ENCODE results near the gene CENPW. TPM values are rescaled to one million over a fixed set of nuclear protein-coding genes. Genes with fewer than 3 reads are reported as not detected.

CENPW gene
- polyA plus RNA-seq, 2 donors: 28.8 to 62.3 TPM

- WGBS, 2 donors: 82 to 84% methylated on average over 1 of the region's 1 CpG
- no peaks in the 10 kb centered on the region for H3K4me1 ChIP-seq (ENCODE audit: control insufficient read depth in 2 of 2, insufficient read depth in 2 of 2, low read length in 1 of 2)
- no peak overlapping the region for H3K27ac ChIP-seq (ENCODE audit: low read depth in 2 of 2, low read length in 1 of 2)
- no peaks in the 10 kb centered on the region for H3K9me3 ChIP-seq (ENCODE audit: control insufficient read depth in 2 of 2, insufficient read depth in 1 of 2, low read depth in 1 of 2, low read length in 1 of 2)
- H3K36me3 ChIP-seq (ENCODE audit: control insufficient read depth in 2 of 2, insufficient read depth in 2 of 2, low read length in 1 of 2): no peaks in the 10 kb centered on the region
- no peaks in the 10 kb centered on the region for H3K27me3 ChIP-seq (ENCODE audit: control insufficient read depth in 1 of 2, insufficient read depth in 2 of 2, low read length in 2 of 2)
- H3K4me3 ChIP-seq (ENCODE audit: low read depth in 1 of 2, low read length in 2 of 2): no peak overlapping the region
These were observed 21.1 kb upstream of the CENPW start for GRCh38 chr6:126318797-126319196.

DNA sequence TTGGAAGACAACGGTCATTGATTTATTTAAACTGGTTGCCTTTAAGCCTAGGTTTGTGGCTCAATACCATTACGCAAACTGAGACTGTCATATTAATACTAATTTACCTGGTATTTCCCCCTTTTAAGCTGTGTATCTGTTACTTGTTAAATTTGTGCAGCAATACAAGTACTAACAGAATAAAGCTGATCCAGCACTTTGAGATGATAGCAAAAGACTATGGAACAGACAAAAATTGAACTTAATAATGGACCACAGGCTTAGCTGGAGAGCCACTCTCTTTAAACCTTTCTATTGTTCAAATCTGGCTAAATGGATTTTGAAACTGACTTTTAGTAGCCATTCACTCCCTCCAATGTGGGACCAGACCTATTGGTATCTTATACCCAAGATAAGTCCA, 6.2 kb upstream of the CENPW start:
- no peaks in the 10 kb centered on the region for H3K36me3 ChIP-seq (ENCODE audit: control insufficient read depth in 2 of 2, insufficient read depth in 2 of 2, low read length in 1 of 2)
- 91 to 94% methylated on average over 2 of the region's 2 CpGs for WGBS, 2 donors
- H3K4me1 ChIP-seq (ENCODE audit: control insufficient read depth in 2 of 2, insufficient read depth in 2 of 2, low read length in 1 of 2): no peaks in the 10 kb centered on the region
- H3K27me3 ChIP-seq (ENCODE audit: control insufficient read depth in 1 of 2, insufficient read depth in 2 of 2, low read length in 2 of 2): no peaks in the 10 kb centered on the region
- H3K27ac ChIP-seq (ENCODE audit: low read depth in 2 of 2, low read length in 1 of 2): no peak overlapping the region
- H3K4me3 ChIP-seq (ENCODE audit: low read depth in 1 of 2, low read length in 2 of 2): no peak overlapping the region
- no peaks in the 10 kb centered on the region for H3K9me3 ChIP-seq (ENCODE audit: control insufficient read depth in 2 of 2, insufficient read depth in 1 of 2, low read depth in 1 of 2, low read length in 1 of 2)

DNA sequence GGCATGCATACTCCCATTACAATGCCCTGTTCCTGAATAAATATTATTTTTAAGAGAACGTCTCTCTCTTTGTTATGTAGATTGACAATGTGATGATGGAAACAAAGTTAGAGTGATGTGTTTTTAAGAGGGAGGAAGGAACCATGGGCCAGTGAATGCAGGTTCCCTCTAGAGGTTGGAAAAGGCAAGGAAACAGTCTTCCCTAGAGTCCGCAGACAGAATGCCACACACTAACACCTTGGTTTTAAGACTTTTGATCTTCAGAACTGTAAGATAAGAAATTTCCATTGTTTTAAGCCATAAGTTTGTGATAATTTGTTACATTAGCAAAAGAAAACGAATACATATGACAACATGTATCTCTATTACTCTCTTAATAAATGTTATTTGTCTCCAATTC, 4.7 kb upstream of the CENPW start:
- no peaks in the 10 kb centered on the region for H3K4me1 ChIP-seq (ENCODE audit: control insufficient read depth in 2 of 2, insufficient read depth in 2 of 2, low read length in 1 of 2)
- 60 to 66% methylated on average over 3 of the region's 3 CpGs for WGBS, 2 donors
- no peaks in the 10 kb centered on the region for H3K36me3 ChIP-seq (ENCODE audit: control insufficient read depth in 2 of 2, insufficient read depth in 2 of 2, low read length in 1 of 2)
- H3K4me3 ChIP-seq (ENCODE audit: low read depth in 1 of 2, low read length in 2 of 2): no peak overlapping the region
- H3K27ac ChIP-seq (ENCODE audit: low read depth in 2 of 2, low read length in 1 of 2): no peak overlapping the region
- H3K9me3 ChIP-seq (ENCODE audit: control insufficient read depth in 2 of 2, insufficient read depth in 1 of 2, low read depth in 1 of 2, low read length in 1 of 2): no peaks in the 10 kb centered on the region
- H3K27me3 ChIP-seq (ENCODE audit: control insufficient read depth in 1 of 2, insufficient read depth in 2 of 2, low read length in 2 of 2): no peaks in the 10 kb centered on the region

DNA sequence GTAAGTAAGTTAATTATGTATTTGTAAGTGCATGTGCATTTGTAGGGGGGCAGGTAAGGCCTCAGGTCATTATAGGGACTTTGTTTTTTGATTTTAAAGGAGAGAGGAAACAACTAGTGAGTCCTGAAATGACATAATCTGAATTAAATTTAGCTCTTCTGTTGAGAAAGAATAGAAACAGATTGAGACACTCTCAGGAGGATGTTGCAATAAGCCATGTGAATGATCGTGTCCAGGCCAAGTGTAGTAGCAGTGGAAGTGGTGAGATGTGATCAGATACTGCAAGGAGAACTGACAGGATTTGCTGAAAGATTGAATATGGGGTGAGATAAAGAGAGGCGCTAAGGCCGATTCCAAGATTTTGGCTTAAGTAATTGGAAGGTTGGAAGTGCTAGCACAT, 2.6 kb upstream of the CENPW start:
- WGBS, 2 donors: 71 to 75% methylated on average over 3 of the region's 3 CpGs
- Histone ChIP-seq H3K9me3 (ENCODE audit: control insufficient read depth in 2 of 2, insufficient read depth in 1 of 2, low read depth in 1 of 2, low read length in 1 of 2) (no peaks in the 10 kb centered on the region), H3K27ac (ENCODE audit: low read depth in 2 of 2, low read length in 1 of 2) (no peak overlapping the region), H3K4me1 (ENCODE audit: control insufficient read depth in 2 of 2, insufficient read depth in 2 of 2, low read length in 1 of 2) (no peaks in the 10 kb centered on the region), H3K27me3 (ENCODE audit: control insufficient read depth in 1 of 2, insufficient read depth in 2 of 2, low read length in 2 of 2) (no peaks in the 10 kb centered on the region), H3K4me3 (ENCODE audit: low read depth in 1 of 2, low read length in 2 of 2) (no peak overlapping the region), H3K36me3 (ENCODE audit: control insufficient read depth in 2 of 2, insufficient read depth in 2 of 2, low read length in 1 of 2) (no peaks in the 10 kb centered on the region)

GRCh38 chr6:126341126-126341525, 1.2 kb downstream of the CENPW start:
- no peaks in the 10 kb centered on the region for H3K9me3 ChIP-seq (ENCODE audit: control insufficient read depth in 2 of 2, insufficient read depth in 1 of 2, low read depth in 1 of 2, low read length in 1 of 2)
- 60 to 61% methylated on average over 3 of the region's 3 CpGs for WGBS, 2 donors
- peak overlapping the region in 1 of 2 donors; percentile 99 for H3K4me3 ChIP-seq (ENCODE audit: low read depth in 1 of 2, low read length in 2 of 2)

GRCh38 chr6:126344181-126344580, 4.3 kb downstream of the CENPW start:
- Histone ChIP-seq H3K4me1 (ENCODE audit: control insufficient read depth in 2 of 2, insufficient read depth in 2 of 2, low read length in 1 of 2) (no peaks in the 10 kb centered on the region), H3K4me3 (ENCODE audit: low read depth in 1 of 2, low read length in 2 of 2) (no peak overlapping the region), H3K36me3 (ENCODE audit: control insufficient read depth in 2 of 2, insufficient read depth in 2 of 2, low read length in 1 of 2) (no peaks in the 10 kb centered on the region), H3K27ac (ENCODE audit: low read depth in 2 of 2, low read length in 1 of 2) (no peak overlapping the region), H3K9me3 (ENCODE audit: control insufficient read depth in 2 of 2, insufficient read depth in 1 of 2, low read depth in 1 of 2, low read length in 1 of 2) (no peaks in the 10 kb centered on the region), H3K27me3 (ENCODE audit: control insufficient read depth in 1 of 2, insufficient read depth in 2 of 2, low read length in 2 of 2) (no peaks in the 10 kb centered on the region)

More at GRCh38 chr6:126341126-126341525, 1.2 kb downstream of the CENPW start:
- no peak overlapping the region for H3K27ac ChIP-seq (ENCODE audit: low read depth in 2 of 2, low read length in 1 of 2)
- no peaks in the 10 kb centered on the region for H3K27me3 ChIP-seq (ENCODE audit: control insufficient read depth in 1 of 2, insufficient read depth in 2 of 2, low read length in 2 of 2)
- H3K4me1 ChIP-seq (ENCODE audit: control insufficient read depth in 2 of 2, insufficient read depth in 2 of 2, low read length in 1 of 2): no peaks in the 10 kb centered on the region
- no peaks in the 10 kb centered on the region for H3K36me3 ChIP-seq (ENCODE audit: control insufficient read depth in 2 of 2, insufficient read depth in 2 of 2, low read length in 1 of 2)

DNA sequence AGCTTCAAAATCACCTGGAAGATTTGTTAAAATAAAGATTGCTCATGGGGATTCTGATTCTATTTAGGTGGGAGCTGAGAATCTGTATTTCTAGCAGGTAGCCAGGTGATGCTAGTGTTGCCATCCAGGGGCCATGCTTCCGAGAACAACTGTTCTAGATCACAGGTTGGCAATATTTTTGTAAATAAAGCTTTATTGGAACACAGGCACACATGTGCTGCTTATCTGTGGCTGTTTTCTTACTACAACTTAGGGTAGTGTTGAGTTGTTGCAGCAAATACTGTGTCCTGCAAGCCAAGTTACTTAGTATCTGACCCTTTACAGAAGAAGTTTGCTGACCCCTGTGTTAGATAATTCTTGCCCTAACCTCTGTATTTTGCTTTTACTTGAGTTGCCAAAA, 12.0 kb downstream of the CENPW start:
- H3K4me1 ChIP-seq (ENCODE audit: control insufficient read depth in 2 of 2, insufficient read depth in 2 of 2, low read length in 1 of 2): no peaks in the 10 kb centered on the region
- H3K27ac ChIP-seq (ENCODE audit: low read depth in 2 of 2, low read length in 1 of 2): no peak overlapping the region
- H3K36me3 ChIP-seq (ENCODE audit: control insufficient read depth in 2 of 2, insufficient read depth in 2 of 2, low read length in 1 of 2): no peaks in the 10 kb centered on the region
- no peak overlapping the region for H3K4me3 ChIP-seq (ENCODE audit: low read depth in 1 of 2, low read length in 2 of 2)
- H3K27me3 ChIP-seq (ENCODE audit: control insufficient read depth in 1 of 2, insufficient read depth in 2 of 2, low read length in 2 of 2): no peaks in the 10 kb centered on the region
- 93 to 100% methylated on average over 1 of the region's 1 CpG for WGBS, 2 donors
- no peaks in the 10 kb centered on the region for H3K9me3 ChIP-seq (ENCODE audit: control insufficient read depth in 2 of 2, insufficient read depth in 1 of 2, low read depth in 1 of 2, low read length in 1 of 2)

DNA sequence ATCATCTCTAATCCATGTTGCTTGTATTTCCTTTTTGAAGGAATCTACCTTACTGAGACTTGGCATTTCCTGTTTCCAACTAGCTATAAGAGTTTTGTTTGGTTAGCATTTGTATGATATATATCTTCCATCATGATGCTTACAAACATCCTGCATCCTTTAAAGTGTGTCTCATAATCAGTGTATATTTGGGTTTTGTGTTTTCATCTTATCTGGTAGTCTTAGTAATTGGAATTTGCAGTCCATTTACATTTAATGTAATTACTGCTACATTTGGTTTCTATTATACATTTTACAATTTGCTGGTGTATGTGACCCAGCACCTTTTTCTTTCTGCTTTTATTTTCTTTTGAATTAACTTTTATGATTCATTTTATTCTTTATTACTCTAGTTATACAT, 12.6 kb downstream of the CENPW start:
- Histone ChIP-seq H3K27me3 (ENCODE audit: control insufficient read depth in 1 of 2, insufficient read depth in 2 of 2, low read length in 2 of 2) (no peaks in the 10 kb centered on the region), H3K9me3 (ENCODE audit: control insufficient read depth in 2 of 2, insufficient read depth in 1 of 2, low read depth in 1 of 2, low read length in 1 of 2) (no peaks in the 10 kb centered on the region), H3K27ac (ENCODE audit: low read depth in 2 of 2, low read length in 1 of 2) (no peak overlapping the region), H3K4me1 (ENCODE audit: control insufficient read depth in 2 of 2, insufficient read depth in 2 of 2, low read length in 1 of 2) (no peaks in the 10 kb centered on the region), H3K36me3 (ENCODE audit: control insufficient read depth in 2 of 2, insufficient read depth in 2 of 2, low read length in 1 of 2) (no peaks in the 10 kb centered on the region), H3K4me3 (ENCODE audit: low read depth in 1 of 2, low read length in 2 of 2) (no peak overlapping the region)

DNA sequence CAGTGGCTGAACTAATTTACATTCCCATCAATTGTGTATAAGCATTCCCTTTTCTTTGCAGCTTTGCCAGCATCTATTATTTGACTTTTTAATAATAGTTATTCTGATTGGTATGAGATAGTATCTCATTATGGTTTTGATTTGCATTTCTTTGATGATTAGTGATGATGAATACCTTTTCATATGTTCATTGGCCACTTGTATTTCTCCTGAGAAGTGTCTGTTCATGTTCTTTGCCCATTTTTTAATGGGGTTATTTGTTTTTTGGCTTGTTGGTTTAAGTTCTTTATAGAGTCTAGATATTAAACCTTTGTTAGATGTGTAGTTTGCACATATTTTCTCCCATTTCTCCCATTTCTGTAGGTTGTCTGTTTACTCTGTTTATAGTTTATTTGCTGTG, 16.6 kb downstream of the CENPW start:
- Histone ChIP-seq H3K4me3 (ENCODE audit: low read depth in 1 of 2, low read length in 2 of 2) (no peak overlapping the region), H3K9me3 (ENCODE audit: control insufficient read depth in 2 of 2, insufficient read depth in 1 of 2, low read depth in 1 of 2, low read length in 1 of 2) (no peaks in the 10 kb centered on the region), H3K27me3 (ENCODE audit: control insufficient read depth in 1 of 2, insufficient read depth in 2 of 2, low read length in 2 of 2) (no peaks in the 10 kb centered on the region), H3K4me1 (ENCODE audit: control insufficient read depth in 2 of 2, insufficient read depth in 2 of 2, low read length in 1 of 2) (no peaks in the 10 kb centered on the region), H3K36me3 (ENCODE audit: control insufficient read depth in 2 of 2, insufficient read depth in 2 of 2, low read length in 1 of 2) (no peaks in the 10 kb centered on the region), H3K27ac (ENCODE audit: low read depth in 2 of 2, low read length in 1 of 2) (no peak overlapping the region)

DNA sequence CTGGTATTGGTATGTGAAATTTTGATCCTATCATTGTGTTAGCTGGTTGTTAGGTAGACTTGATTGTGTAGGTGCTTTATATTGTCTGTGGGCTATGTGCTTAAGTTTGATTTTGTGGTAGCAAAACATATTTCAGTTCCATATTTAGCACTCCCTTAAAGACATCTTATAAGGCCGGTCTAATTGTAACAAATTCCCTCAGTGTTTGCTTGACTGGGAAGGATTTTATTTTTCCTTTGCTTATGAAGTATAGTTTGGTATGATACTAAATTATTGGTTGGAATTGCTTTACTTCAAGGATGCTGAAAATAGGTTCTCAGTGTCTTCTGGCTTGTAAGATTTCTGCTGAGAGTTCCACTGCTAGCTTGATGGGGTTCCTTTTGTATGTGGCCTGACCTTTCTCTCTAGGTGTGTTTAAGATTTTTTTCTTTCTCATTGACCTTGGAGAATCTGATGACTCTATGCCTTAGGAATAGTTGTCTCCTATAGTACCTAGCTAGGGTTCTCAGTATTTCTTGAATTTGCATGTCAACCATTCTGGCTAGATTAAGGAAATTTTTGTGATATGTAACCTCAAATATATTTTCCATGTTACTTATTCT, 20.1 kb downstream of the CENPW start:
- H3K4me1 ChIP-seq (ENCODE audit: control insufficient read depth in 2 of 2, insufficient read depth in 2 of 2, low read length in 1 of 2): no peaks in the 10 kb centered on the region
- H3K27me3 ChIP-seq (ENCODE audit: control insufficient read depth in 1 of 2, insufficient read depth in 2 of 2, low read length in 2 of 2): no peaks in the 10 kb centered on the region
- H3K9me3 ChIP-seq (ENCODE audit: control insufficient read depth in 2 of 2, insufficient read depth in 1 of 2, low read depth in 1 of 2, low read length in 1 of 2): no peaks in the 10 kb centered on the region
- no peak overlapping the region for H3K4me3 ChIP-seq (ENCODE audit: low read depth in 1 of 2, low read length in 2 of 2)
- no peak overlapping the region for H3K27ac ChIP-seq (ENCODE audit: low read depth in 2 of 2, low read length in 1 of 2)
- WGBS, 2 donors: 96 to 100% methylated on average over 1 of the region's 1 CpG
- H3K36me3 ChIP-seq (ENCODE audit: control insufficient read depth in 2 of 2, insufficient read depth in 2 of 2, low read length in 1 of 2): no peaks in the 10 kb centered on the region

Measured in esophagus (tissue), 2 donors.